SIG-M5 (cell line): Measurements from ENCODE around the gene EPN2.

Source experiments
- DNase-seq: peaks from one replicate; lab custom pipeline; 2025; lab: John Stamatoyannopoulos, UW

EPN2 gene

DNA sequence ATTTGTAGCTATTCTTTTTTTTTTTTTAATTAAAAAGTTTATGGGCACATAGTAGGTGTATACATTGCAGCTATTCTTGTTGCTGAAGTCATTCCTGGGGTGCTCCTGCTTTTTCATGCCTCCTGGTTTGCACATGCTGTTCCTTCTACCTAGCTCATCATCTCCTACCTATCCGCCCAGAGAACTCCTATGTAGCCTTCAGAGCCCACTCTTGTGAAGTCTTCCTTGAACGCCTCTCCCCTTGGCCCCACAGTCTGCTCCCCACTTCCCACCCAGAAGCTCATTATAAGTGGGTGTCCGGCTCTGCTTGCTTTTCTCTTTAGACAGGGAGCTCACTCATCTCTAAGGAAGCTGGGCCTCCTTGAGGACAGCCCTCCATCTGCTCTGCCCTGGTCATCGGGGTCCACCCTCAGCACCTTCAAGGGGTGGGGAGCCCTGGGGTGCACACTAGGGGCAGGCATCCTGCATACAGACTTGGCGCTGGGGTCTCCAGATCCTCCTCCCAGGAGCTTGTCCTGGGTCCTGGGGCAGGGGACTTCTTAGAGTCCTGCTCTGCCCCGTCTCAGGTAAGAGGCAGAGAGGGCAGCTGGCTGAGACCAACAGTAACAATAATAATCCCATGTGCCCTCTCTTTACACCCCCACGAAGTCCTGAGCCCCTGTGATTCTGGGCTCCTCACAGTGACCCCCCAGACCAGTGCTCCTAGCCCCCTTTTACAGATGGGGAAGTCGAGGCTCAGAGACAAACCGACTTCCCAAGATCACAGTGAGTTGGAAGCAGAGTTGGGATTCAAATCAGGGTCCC lies 128.9 kb downstream of the EPN2 start:
- no peak for DNase-seq

DNA sequence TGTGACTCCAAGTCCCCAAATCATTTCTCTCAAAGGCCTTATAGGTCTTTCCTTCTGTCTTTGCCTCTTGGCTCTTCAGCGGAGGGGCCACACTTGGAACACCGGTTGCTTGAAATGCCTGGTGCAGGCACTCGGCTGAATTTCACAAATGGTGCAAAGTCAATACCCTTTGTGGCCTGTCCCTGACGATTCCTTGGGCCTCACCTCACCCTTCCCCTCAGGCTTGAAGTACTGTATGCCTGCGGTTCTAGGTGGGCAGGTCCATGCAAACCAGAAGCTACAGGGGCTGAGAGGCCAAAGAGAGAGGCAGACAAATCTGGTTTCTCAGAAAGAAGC lies 129.4 kb downstream of the EPN2 start:
- no peak for DNase-seq

GRCh38 chr17:19368229-19368628 lies 131.1 kb downstream of the EPN2 start:
- no peak for DNase-seq

GRCh38 chr17:19369107-19369778 lies 132.1 kb downstream of the EPN2 start:
- DNase-seq: no peak

DNA sequence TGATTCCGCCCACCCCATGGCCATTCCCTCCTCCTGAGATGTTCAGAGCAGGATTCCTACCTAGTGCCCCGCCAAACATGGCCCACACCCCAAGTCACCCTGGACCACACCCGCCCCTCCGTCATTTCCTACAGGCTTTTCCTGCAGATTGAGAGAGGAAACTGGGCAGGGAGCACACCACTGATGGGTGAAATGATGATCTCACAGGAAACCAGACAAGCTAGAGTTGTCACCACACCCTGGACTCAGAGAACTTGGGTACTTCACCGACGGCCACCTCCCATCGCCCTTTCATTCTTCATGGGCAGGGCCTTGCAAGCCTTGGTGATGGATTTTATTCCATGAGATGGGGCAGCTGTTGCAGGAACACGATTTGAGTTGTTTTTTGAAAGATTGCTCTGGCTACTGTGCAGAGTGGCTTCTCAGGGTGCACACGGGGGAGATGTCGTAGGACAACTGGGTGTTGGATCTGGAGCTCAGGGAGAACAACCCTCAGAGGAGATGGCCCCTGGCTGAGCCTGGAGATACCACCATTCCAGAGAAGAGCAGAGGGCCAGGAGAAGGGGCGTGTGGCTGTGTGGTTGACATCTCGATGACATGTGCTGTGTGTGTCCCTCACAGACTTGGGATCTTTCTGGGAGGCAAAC lies 132.8 kb downstream of the EPN2 start:
- no peak for DNase-seq

- DNase-seq: no peak
Measured at GRCh38 chr17:19370493-19370960, 133.4 kb downstream of the EPN2 start.

GRCh38 chr17:19371259-19372010 lies 134.3 kb downstream of the EPN2 start:
- no peak for DNase-seq

- DNase-seq: no peak
Measured at GRCh38 chr17:19372011-19372370, 134.8 kb downstream of the EPN2 start.

GRCh38 chr17:19372439-19372838 lies 135.3 kb downstream of the EPN2 start:
- DNase-seq: no peak

DNA sequence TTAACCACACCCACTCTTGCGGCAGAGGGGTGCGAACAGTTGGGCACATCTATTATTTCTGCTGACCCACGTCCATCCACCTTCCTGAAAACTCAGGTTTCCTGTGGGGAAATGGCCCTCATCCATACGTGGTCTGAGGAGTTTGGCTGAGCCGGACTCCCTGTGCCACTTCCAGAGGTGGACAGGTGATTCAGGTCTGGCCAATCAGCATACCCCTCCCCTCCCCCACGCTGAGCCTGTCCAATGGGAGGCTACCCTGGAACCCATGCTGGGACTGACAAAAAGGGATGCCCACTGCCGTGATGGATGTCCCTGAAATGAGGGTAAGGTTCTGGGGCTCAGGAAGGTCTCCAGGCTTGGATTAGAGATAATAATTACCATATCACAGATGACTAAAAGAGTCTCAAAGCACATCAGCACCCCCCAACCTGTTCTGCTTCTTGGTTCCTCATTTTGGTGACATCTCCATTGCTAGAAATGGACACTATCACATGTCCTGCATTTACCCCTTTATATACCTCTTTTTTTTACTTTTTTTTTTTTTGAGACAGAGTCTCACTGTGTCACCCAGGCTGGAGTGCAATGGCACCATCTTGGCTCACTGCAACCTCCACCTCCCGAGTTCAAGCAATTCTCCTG lies 135.8 kb downstream of the EPN2 start:
- DNase-seq: no peak

DNA sequence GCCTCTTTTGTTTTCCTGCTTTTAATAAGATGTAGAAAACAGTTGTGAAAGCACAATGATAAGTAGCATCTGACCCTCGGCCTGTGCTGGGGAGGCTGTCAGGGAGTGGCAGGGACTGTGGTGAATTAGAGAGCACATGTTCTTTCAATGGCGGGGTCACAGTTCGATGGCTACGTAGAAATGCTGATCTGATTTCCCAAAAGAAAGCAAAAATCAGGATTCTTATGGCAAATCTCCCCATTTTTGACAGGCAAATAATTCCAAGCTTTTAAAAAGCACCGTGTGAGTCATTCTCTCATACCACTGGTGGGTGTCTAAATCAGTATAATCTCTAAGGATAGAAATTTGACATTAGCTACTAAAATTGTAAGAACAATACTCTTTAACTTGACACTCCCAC lies 137.0 kb downstream of the EPN2 start:
- no peak for DNase-seq

DNA sequence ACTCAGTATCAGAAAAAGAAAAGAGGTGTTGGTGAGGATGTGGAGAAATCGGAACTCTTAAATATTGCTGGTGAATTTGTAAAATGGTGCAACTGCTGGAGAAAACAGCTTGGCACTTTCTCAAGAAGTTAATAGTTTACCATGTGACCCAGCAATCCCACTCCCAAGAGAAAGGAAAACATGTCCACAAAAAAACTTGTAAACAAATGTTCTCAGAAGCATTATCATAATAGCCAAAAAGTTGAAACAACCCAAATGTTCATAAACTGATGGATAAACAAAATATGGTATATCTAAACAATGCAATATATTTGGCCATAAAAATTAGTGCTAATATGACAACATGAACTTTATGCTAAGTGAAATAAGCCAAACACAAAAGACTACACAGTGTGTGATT lies 138.6 kb downstream of the EPN2 start:
- no peak for DNase-seq

- no peak for DNase-seq
Measured at GRCh38 chr17:19376811-19377210, 139.6 kb downstream of the EPN2 start.

DNA sequence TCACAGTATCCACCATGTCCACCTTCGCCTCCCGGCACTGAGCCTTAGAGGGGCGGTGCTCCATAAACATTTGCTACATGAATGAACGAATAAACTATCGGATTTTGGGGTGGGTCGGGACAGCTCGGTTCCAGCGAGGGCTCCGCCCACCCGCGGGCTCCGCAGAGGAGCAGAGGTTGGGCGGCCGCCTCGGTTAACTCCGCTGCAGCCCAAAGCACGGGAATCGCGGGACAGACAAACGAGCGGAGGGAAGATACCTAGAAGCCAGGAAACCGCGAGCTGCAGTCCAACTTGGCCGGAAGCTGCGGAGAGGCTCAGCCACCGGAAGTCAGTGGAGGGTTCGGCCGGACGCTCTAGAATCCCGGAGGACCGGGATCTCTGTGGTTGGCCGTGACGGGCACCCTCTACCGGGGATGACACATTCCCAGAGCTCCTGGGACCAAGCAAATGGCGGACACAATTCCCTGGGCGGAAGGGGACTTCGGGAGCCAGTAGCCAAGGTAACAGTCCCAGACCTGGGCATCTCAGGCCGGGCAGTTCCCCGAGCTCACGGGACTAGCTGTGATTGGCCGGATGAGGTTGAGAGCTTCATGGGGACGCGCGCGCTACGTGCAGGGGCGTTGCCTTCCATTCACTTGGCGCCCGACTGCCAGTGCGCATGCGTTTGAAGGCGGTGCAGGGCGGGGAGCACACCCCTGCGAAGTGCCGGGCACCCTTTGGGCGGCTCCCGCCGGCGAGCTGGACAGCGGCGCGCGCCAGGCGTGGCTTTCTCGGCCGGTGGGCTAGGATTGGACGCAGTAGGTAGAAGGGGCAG lies 140.6 kb downstream of the EPN2 start:
- peak; percentile 93 for DNase-seq

DNA sequence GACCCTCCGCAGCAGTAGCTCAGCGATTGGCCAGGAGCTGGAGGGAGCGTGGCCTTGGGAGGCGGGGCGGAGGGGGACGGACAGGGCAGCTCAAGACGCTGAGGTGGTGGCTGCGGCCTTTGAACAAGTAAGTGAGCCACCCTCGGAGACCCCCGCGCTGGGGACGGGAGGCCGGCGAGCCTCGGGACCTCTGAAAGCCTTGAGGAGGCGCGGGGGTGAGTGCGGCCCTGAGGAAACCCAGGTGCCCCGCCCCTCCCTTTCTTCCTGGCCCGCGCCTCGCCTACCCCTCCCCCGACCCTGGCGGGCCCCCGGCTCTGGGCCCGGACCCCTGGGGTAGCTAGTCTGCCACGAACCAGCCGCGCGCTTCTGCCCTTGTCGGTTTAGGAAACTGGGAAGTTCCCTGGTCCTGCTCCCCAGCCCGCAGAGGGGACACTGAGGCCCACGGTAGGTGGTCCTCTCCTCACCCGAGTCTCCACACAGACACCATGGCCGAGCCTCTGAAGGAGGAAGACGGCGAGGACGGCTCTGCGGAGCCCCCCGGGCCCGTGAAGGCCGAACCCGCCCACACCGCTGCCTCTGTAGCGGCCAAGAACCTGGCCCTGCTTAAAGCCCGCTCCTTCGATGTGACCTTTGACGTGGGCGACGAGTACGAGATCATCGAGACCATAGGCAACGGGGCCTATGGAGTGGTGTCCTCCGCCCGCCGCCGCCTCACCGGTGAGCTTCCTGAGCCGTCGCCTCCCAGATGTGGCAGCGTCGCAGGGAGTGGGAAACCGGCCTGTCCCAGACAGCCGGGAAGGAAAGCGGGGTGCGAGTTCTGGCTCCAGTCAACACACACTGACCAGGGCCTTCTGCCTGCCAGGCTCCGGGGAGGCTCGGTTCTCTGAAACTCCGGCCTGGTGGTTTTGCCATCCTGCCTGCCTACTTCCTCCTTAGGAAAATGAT lies 141.5 kb downstream of the EPN2 start, which contains the start of gene MAPK7:
Gene MAPK7 (plus strand): TSS at position 83 of the 945 bp plus-strand sequence. CDS start 403 bp downstream, at position 486.
- DNase-seq: no peak

- DNase-seq: no peak
Measured at GRCh38 chr17:19379361-19380065, 142.3 kb downstream of the EPN2 start.

DNA sequence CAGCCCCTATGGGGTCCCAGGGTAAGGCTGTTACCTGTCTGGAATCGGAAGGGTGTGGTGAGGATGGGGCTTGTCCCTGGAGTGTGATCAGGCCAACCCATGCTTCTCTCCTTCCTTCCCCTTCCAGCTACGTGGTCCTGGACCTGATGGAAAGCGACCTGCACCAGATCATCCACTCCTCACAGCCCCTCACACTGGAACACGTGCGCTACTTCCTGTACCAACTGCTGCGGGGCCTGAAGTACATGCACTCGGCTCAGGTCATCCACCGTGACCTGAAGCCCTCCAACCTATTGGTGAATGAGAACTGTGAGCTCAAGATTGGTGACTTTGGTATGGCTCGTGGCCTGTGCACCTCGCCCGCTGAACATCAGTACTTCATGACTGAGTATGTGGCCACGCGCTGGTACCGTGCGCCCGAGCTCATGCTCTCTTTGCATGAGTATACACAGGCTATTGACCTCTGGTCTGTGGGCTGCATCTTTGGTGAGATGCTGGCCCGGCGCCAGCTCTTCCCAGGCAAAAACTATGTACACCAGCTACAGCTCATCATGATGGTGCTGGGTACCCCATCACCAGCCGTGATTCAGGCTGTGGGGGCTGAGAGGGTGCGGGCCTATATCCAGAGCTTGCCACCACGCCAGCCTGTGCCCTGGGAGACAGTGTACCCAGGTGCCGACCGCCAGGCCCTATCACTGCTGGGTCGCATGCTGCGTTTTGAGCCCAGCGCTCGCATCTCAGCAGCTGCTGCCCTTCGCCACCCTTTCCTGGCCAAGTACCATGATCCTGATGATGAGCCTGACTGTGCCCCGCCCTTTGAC lies 143.5 kb downstream of the EPN2 start:
- DNase-seq: no peak

DNA sequence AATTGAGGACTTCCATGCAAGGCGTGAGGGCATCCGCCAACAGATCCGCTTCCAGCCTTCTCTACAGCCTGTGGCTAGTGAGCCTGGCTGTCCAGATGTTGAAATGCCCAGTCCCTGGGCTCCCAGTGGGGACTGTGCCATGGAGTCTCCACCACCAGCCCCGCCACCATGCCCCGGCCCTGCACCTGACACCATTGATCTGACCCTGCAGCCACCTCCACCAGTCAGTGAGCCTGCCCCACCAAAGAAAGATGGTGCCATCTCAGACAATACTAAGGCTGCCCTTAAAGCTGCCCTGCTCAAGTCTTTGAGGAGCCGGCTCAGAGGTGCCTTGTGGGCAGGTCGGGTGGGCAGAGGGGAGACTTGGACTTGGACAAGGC lies 144.2 kb downstream of the EPN2 start:
- no peak for DNase-seq
